A549 (cell line): ENCODE measurements around the gene EPHA5. TPM values are rescaled to one million over a fixed set of nuclear protein-coding genes. Genes with fewer than 3 reads are reported as not detected.

Experiments
- ATAC-seq, 2 experiments: fragments of 200-7000 bp in 1 of 2; fragments of >200 bp in 1 of 2; cut with Nextera tagmentation in 1 of 2; cut with Tn5 transposase in 1 of 2; 3 replicates each; pipeline versions ENCODE4 v1.8.0 to v1.9.1; 2018 to 2020; ENCODE audit warnings: mild to moderate bottlenecking in 1 of 2, moderate library complexity in 1 of 2
- CTCF ChIA-PET: fragments of 300-600 bp; sonication (Branson Sonifier 250); formaldehyde crosslinking; extraction: SDS; loops from one replicate; lab custom pipeline; 2021; ENCODE audit warnings: antibody characterized with exemption, inconsistent platforms; lab: Yijun Ruan, JAX
- POLR2A ChIA-PET: fragments of 350-600 bp; formaldehyde crosslinking; extraction: SDS; loops from one replicate; lab custom pipeline; 2021; ENCODE audit warnings: antibody characterized with exemption, inconsistent platforms; lab: Yijun Ruan, JAX
- DNase-seq, 2 experiments: peaks; one replicate each; pipeline versions ENCODE4 v3.0.0 to v3.0.0-alpha.2; 2011 to 2016; ENCODE audit warnings: low read depth in 1 of 2, low spot score in 1 of 2
- FAIRE-seq: peaks from 2 replicates; lab custom pipeline; 2011; peaks lifted over from hg19 to GRCh38; lab: Jason Lieb, UNC
- H3K27ac ChIP-seq, 2 experiments: fragments of >200 bp; sonication (Bioruptor Twin); formaldehyde crosslinking; 3 replicates each; pipeline ENCODE4 v1.5.1; 2016 to 2017
- H3K4me1 ChIP-seq: fragments of >200 bp; sonication (Bioruptor Twin); formaldehyde crosslinking; 3 replicates; pipeline ENCODE4 v1.6.1; 2016
- H3K4me2 ChIP-seq: fragments of >200 bp; sonication (Bioruptor Twin); formaldehyde crosslinking; 3 replicates; pipeline ENCODE4 v1.6.1; 2016
- H3K4me3 ChIP-seq: fragments of >200 bp; sonication (Bioruptor Twin); formaldehyde crosslinking; 3 replicates; pipeline ENCODE4 v1.5.1; 2016
- H3K9me3 ChIP-seq: fragments of >200 bp; sonication (Bioruptor Twin); formaldehyde crosslinking; 3 replicates; pipeline ENCODE4 v1.6.1; 2016
- ATOH8 ChIP-seq: fragments of 250-450 bp; sonication (Bioruptor Pico); IDR thresholded peaks from 2 replicates; pipeline ENCODE4 v1.5.0; 2020; ENCODE audit warnings: low read depth, mild to moderate bottlenecking, moderate library complexity
- BHLHE40 ChIP-seq: IDR thresholded peaks from 2 replicates; pipeline ENCODE4 v1.6.1; 2012; ENCODE audit warnings: low read depth, low read length, inconsistent platforms
- CBX8 ChIP-seq: fragments of 200-600 bp; sonication (generic); IDR thresholded peaks from 2 replicates; pipeline ENCODE4 v1.6.1; 2016
- CEBPB ChIP-seq, 2 experiments: fragments of >200 bp in 1 of 2; sonication (Bioruptor Twin) in 1 of 2; formaldehyde crosslinking in 1 of 2; IDR thresholded peaks; 2 replicates each; pipeline ENCODE4 v1.6.1; 2012 to 2016
- E2F6 ChIP-seq: IDR thresholded peaks from 2 replicates; pipeline ENCODE4 v1.6.1; 2012; ENCODE audit warnings: low read depth, borderline replicate concordance
- EHF ChIP-seq: fragments of 250-450 bp; sonication (Bioruptor Pico); IDR thresholded peaks from 2 replicates; pipeline ENCODE4 v1.5.0; 2020; ENCODE audit warnings: mild to moderate bottlenecking
- EHMT2 ChIP-seq: fragments of 200-600 bp; sonication (generic); IDR thresholded peaks from 2 replicates; pipeline ENCODE4 v1.6.1; 2016; ENCODE audit warnings: antibody characterized with exemption, low read depth, mild to moderate bottlenecking, moderate library complexity
- EP300 ChIP-seq, 2 experiments: fragments of >200 bp; sonication (Bioruptor Twin); formaldehyde crosslinking; IDR thresholded peaks; 2 replicates in 1 of 2; 3 replicates in 1 of 2; pipeline ENCODE4 v1.6.1; 2016 to 2017
- FOXS1 ChIP-seq: fragments of 250-450 bp; sonication (Bioruptor Pico); IDR thresholded peaks from 2 replicates; pipeline ENCODE4 v1.5.0; 2020; ENCODE audit warnings: mild to moderate bottlenecking, moderate library complexity
- HDAC2 ChIP-seq: fragments of 200-600 bp; sonication (generic); IDR thresholded peaks from 2 replicates; pipeline ENCODE4 v1.6.1; 2016
- HES2 ChIP-seq: fragments of >200 bp; sonication (Bioruptor Twin); formaldehyde crosslinking; IDR thresholded peaks from 2 replicates; pipeline ENCODE4 v1.6.1; 2016
- HOXB5 ChIP-seq: fragments of 250-450 bp; sonication (Bioruptor Pico); IDR thresholded peaks from 2 replicates; pipeline ENCODE4 v1.5.0; 2020; ENCODE audit warnings: mild to moderate bottlenecking, moderate library complexity
- JUNB ChIP-seq: fragments of >200 bp; sonication (Bioruptor Twin); formaldehyde crosslinking; IDR thresholded peaks from 2 replicates; pipeline ENCODE4 v1.6.1; 2016
- KDM1A ChIP-seq: fragments of 200-600 bp; sonication (generic); IDR thresholded peaks from 2 replicates; pipeline ENCODE4 v1.6.1; 2016; ENCODE audit warnings: low read depth, mild to moderate bottlenecking
- KDM5A ChIP-seq: fragments of 200-600 bp; sonication (generic); IDR thresholded peaks from 2 replicates; pipeline ENCODE4 v1.6.1; 2016; ENCODE audit warnings: antibody characterized with exemption, mild to moderate bottlenecking
- MAFK ChIP-seq: fragments of 450-650 bp; IDR thresholded peaks from 2 replicates; pipeline ENCODE4 v1.6.1; 2014; ENCODE audit not compliant: partially characterized antibody
- MAX ChIP-seq: IDR thresholded peaks from 2 replicates; pipeline ENCODE4 v1.6.1; 2012
- NFE2L2 ChIP-seq: fragments of 150-350 bp; conservative IDR thresholded peaks from 2 replicates; pipeline ENCODE4 v1.6.1; 2014; ENCODE audit warnings: low read length
- NR3C1 ChIP-seq: fragments of >200 bp; sonication (Bioruptor Twin); formaldehyde crosslinking; IDR thresholded peaks from 3 replicates; pipeline ENCODE4 v1.6.1; 2017
- PBX3 ChIP-seq: IDR thresholded peaks from 2 replicates; pipeline ENCODE4 v1.6.1; 2012
- POLR2AphosphoS2 ChIP-seq: conservative IDR thresholded peaks from 2 replicates; pipeline ENCODE4 v1.6.1; 2012; ENCODE audit warnings: low read length, improper control_type of control experiment, inconsistent platforms
- RAD21 ChIP-seq, 2 experiments: fragments of >200 bp in 1 of 2; sonication (Bioruptor Twin) in 1 of 2; formaldehyde crosslinking in 1 of 2; IDR thresholded peaks in 1 of 2; conservative IDR thresholded peaks in 1 of 2; 2 replicates in 1 of 2; 3 replicates in 1 of 2; pipeline ENCODE4 v1.6.1; 2012 to 2018; ENCODE audit warnings: inconsistent platforms in 1 of 2
- RARB ChIP-seq: fragments of 250-450 bp; sonication (Bioruptor Pico); IDR thresholded peaks from 2 replicates; pipeline ENCODE4 v1.8.0; 2021; ENCODE audit warnings: mild to moderate bottlenecking, moderate library complexity
- REST ChIP-seq: fragments of 200-600 bp; sonication (generic); IDR thresholded peaks from 2 replicates; pipeline ENCODE4 v1.6.1; 2016; ENCODE audit warnings: antibody characterized with exemption, mild to moderate bottlenecking, moderate library complexity
- TFCP2L1 ChIP-seq: fragments of 250-450 bp; sonication (Bioruptor Pico); IDR thresholded peaks from 2 replicates; pipeline ENCODE4 v1.5.0; 2021; ENCODE audit warnings: mild to moderate bottlenecking
- USF2 ChIP-seq: fragments of 450-650 bp; IDR thresholded peaks from 2 replicates; pipeline ENCODE4 v1.6.1; 2014; ENCODE audit warnings: antibody characterized with exemption
- ZC3H11A ChIP-seq: fragments of 450-650 bp; IDR thresholded peaks from 2 replicates; pipeline ENCODE4 v1.6.1; 2014; ENCODE audit warnings: antibody characterized with exemption, mild to moderate bottlenecking
- ZNF302 ChIP-seq: fragments of 250-450 bp; sonication (Bioruptor Pico); IDR thresholded peaks from 2 replicates; pipeline ENCODE4 v1.9.0; 2021; ENCODE audit warnings: inconsistent platforms, mild to moderate bottlenecking, moderate library complexity
- WGBS: methylation state at CpG from one replicate; pipeline ENCODE4 v1.1.6; 2017; ENCODE audit errors: missing lambda C conversion rate; 5-methylcytosine and 5-hydroxymethylcytosine counted together
- polyA plus RNA-seq, 4 experiments: library from polyadenylated mRNA; depleted of rRNA in 3 of 4; stranded (reverse); fragments of >200 nt; fragmentation: RNase III in 1 of 4; extraction: RNeasy Plus Mini Kit Qiagen cat#74134 plus additional on column Dnase treatment in 1 of 4; gene quantifications; 2 replicates in 3 of 4; 3 replicates in 1 of 4; pipeline ENCODE4 v1.2.3, GENCODE V29; 2011 to 2017

The EPHA5 gene
- polyA plus RNA-seq, 2 of the 4 experiments (the other 2 are of a cell fraction): 0.96 to 1.1 TPM

GRCh38 chr4:65482410-65482809 is 187.9 kb downstream of the EPHA5 start:
- 13% methylated on average over 1 of the region's 1 CpG for WGBS
- TF ChIP-seq BHLHE40: no peak
- TF ChIP-seq JUNB: no peak
- no peak for TF ChIP-seq HES2
- no peak for TF ChIP-seq ZNF302 (CRISPR knock-in tag)
- TF ChIP-seq USF2: no peak
- no peak for TF ChIP-seq KDM5A
- no peak for TF ChIP-seq EHF
- no peak for TF ChIP-seq MAX
- no peak for TF ChIP-seq KDM1A
- TF ChIP-seq EHMT2: no peak
- TF ChIP-seq NR3C1: no peak
- no peak for TF ChIP-seq ZC3H11A
- DNase-seq: peak in 1 of 2 experiments; percentile 1
- CTCF ChIA-PET: no interaction called here
- Histone ChIP-seq H3K4me3 (no peak overlapping the region), H3K27ac (no peak overlapping the region), H3K4me2 (no peak overlapping the region), H3K9me3 (no peaks in the 10 kb centered on the region), H3K4me1 (no peaks in the 10 kb centered on the region)
- no peak for FAIRE-seq
- POLR2A ChIA-PET: no interaction called here
- no peak for ATAC-seq

- Histone ChIP-seq H3K9me3 (no peaks in the 10 kb centered on the region), H3K4me1 (no peaks in the 10 kb centered on the region), H3K4me3 (no peak overlapping the region), H3K27ac (no peak overlapping the region), H3K4me2 (no peak overlapping the region)
- FAIRE-seq: no peak
- POLR2A ChIA-PET: no interaction called here
- DNase-seq: no peak
- CTCF ChIA-PET: no interaction called here
- TF ChIP-seq E2F6 (no peak), CBX8 (no peak), POLR2AphosphoS2 (no peak), ATOH8 (CRISPR knock-in tag) (no peak), PBX3 (no peak), CEBPB (IDR thresholded peaks at IDR 0.05) (no peak), HOXB5 (no peak), RARB (CRISPR knock-in tag) (no peak), HDAC2 (no peak), REST (no peak), EP300 (IDR thresholded peaks at IDR 0.05) (no peak), FOXS1 (CRISPR knock-in tag) (no peak), EHMT2 (no peak), NFE2L2 (no peak), RAD21 (conservative IDR thresholded peaks at IDR 0.05 in 1 of 2, IDR thresholded peaks at IDR 0.05 in 1 of 2) (no peak), MAFK (no peak), TFCP2L1 (CRISPR knock-in tag) (no peak)
- no peak for ATAC-seq
- WGBS: 60% methylated on average over 5 of the region's 5 CpGs
These were observed 197.8 kb downstream of the EPHA5 start for GRCh38 chr4:65472531-65472930.
